Measurements from ENCODE around the gene LIPE. TPM values are rescaled to one million over a fixed set of nuclear protein-coding genes. Genes with fewer than 3 reads are reported as not detected.

Gene LIPE
- total RNA-seq, 4 donors from 2014 or later = 3.6 to 10.6 (median 5.9) TPM

DNA sequence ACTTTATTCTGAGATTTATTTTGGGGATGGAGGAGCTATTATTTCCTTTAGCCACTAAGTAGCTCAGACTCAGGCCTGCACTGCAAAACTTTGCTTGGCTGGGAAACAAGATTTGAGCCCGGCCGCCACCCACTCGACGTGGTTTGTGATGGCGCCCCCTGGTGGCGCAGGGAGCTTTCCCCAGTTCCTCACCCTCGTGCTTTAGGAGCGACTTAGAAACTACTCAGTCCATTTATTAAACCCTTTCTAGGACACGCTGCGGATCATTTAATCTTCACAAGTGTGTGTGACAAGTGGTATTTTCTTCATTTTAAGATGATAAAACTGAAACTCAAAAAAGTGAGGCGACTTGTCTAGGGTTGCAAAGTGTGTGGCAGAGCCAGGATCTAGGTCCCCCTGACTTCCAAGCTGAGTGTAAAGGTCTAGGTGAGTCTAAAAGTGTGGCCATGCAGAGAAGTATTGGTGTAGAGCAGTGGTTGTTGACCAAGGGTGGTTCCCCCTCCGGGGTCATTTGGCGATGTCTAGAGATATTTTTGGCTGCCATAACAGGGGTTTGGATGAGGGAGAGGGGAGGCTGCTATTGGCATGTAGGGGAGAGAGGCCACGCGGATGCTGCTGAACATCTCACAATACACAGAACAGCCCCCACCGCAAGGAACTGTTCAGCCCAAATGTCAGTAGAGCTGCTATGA lies 13.3 kb upstream of the LIPE start:
- no peak for DNase-seq (ENCODE audit: extremely low spot score)
- Histone ChIP-seq H3K36me3 (no peaks in the 10 kb centered on the region), H3K4me1 (peaks cover 0 to 7% (median 2%) of the 10 kb centered on the region in 4 donors), H3K27ac (replicated peaks in 1 of 4) (no peak overlapping the region), H3K27me3 (peaks cover 0 to 4% (median 0%) of the 10 kb centered on the region in 4 donors), H3K4me3 (no peak overlapping the region), H3K9me3 (no peaks in the 10 kb centered on the region)
- 34% methylated on average over 16 of the region's 16 CpGs for WGBS
- TF ChIP-seq POLR2AphosphoS5 (IDR thresholded peaks at IDR 0.05) (no peak), CTCF (IDR thresholded peaks at IDR 0.05) (peak; percentile 81 to 89 (median 86))
- intact Hi-C loops (cut with DNase I) = no loop called here

DNA sequence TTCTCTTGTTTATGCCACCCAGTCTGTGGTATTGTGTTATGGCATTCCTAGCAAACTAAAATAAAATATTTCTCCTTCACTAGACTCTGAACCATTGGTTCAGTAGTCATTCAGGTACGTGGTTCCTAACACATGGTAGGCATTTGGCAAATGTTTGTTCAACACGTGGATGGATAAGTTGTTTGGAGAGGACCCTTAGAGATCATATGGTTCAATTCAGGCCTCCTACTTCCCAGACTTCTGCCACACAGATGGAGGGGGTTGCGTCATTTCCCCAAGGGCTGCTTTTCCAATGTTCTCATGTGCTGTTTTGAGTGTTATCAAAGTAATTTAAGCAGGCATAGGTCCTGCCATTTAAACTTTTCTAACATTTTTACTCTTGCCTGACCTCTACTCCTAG lies 8.8 kb upstream of the LIPE start:
- intact Hi-C loops (cut with DNase I) = no loop called here
- WGBS = 85% methylated on average over 3 of the region's 3 CpGs
- no peak overlapping the region for H3K27ac ChIP-seq (replicated peaks in 1 of 4)
- no peak overlapping the region for H3K4me3 ChIP-seq
- peaks cover 7 to 23% (median 14%) of the 10 kb centered on the region in 4 donors for H3K4me1 ChIP-seq
- H3K36me3 ChIP-seq = no peaks in the 10 kb centered on the region
- no peaks in the 10 kb centered on the region for H3K27me3 ChIP-seq
- no peak for DNase-seq (ENCODE audit: extremely low spot score)
- no peaks in the 10 kb centered on the region for H3K9me3 ChIP-seq
- TF ChIP-seq CTCF (IDR thresholded peaks at IDR 0.05) (no peak), POLR2AphosphoS5 (IDR thresholded peaks at IDR 0.05) (no peak), POLR2A (IDR thresholded peaks at IDR 0.05; ENCODE audit: low read depth) (no peak), EP300 (IDR thresholded peaks at IDR 0.05) (no peak)

GRCh38 chr19:42435316-42435715 lies 8.1 kb upstream of the LIPE start:
- no peak for DNase-seq (ENCODE audit: extremely low spot score)
- intact Hi-C loops (cut with DNase I) = no loop called here
- TF ChIP-seq EP300 (IDR thresholded peaks at IDR 0.05) (no peak), POLR2A (IDR thresholded peaks at IDR 0.05; ENCODE audit: low read depth) (no peak), CTCF (IDR thresholded peaks at IDR 0.05) (no peak), POLR2AphosphoS5 (IDR thresholded peaks at IDR 0.05) (no peak)
- Histone ChIP-seq H3K4me1 (peaks cover 7 to 20% (median 14%) of the 10 kb centered on the region in 4 donors), H3K9me3 (no peaks in the 10 kb centered on the region), H3K27ac (replicated peaks in 1 of 4) (no peak overlapping the region), H3K27me3 (no peaks in the 10 kb centered on the region), H3K4me3 (no peak overlapping the region), H3K36me3 (no peaks in the 10 kb centered on the region)
- WGBS = 98% methylated on average over 6 of the region's 6 CpGs

GRCh38 chr19:42433503-42434260 lies 6.5 kb upstream of the LIPE start:
- TF ChIP-seq POLR2A (IDR thresholded peaks at IDR 0.05; ENCODE audit: low read depth) (no peak), CTCF (IDR thresholded peaks at IDR 0.05) (peak; percentile 40 to 61 (median 48)), POLR2AphosphoS5 (IDR thresholded peaks at IDR 0.05) (peak; percentile 61 to 63), EP300 (IDR thresholded peaks at IDR 0.05) (no peak)
- Histone ChIP-seq H3K4me3 (no peak overlapping the region), H3K27ac (replicated peaks in 1 of 4) (peak overlapping the region in 3 of 4 donors; percentile 4 to 63 (median 16)), H3K9me3 (no peaks in the 10 kb centered on the region), H3K27me3 (no peaks in the 10 kb centered on the region), H3K4me1 (peaks cover 7 to 18% (median 12%) of the 10 kb centered on the region in 4 donors), H3K36me3 (no peaks in the 10 kb centered on the region)
- 53% methylated on average over 9 of the region's 9 CpGs for WGBS
- intact Hi-C loops (cut with DNase I) = no loop called here
- no peak for DNase-seq (ENCODE audit: extremely low spot score)
